Prostate gland (tissue), 2 donors: Measurements from ENCODE around the gene BTBD9.

Experiments
- POLR2A ChIP-seq: fragments of 450-650 bp; IDR thresholded peaks from one replicate; pipeline ENCODE4 v1.6.1; 2016; ENCODE audit warnings: antibody characterized with exemption, mild to moderate bottlenecking
- TF ChIP-seq, protein P1 (sequence below), 4 experiments: fragments of 200-600 bp in 2 of 4; fragments of 450-650 bp in 2 of 4; sonication (generic) in 2 of 4; IDR thresholded peaks; 1 replicate in 3 of 4; 2 replicates in 1 of 4; pipeline ENCODE4 v1.5.1; 2016 to 2019; ENCODE audit warnings: antibody characterized with exemption in 4 of 4, mild to moderate bottlenecking in 2 of 4, moderate library complexity in 2 of 4

DNA sequence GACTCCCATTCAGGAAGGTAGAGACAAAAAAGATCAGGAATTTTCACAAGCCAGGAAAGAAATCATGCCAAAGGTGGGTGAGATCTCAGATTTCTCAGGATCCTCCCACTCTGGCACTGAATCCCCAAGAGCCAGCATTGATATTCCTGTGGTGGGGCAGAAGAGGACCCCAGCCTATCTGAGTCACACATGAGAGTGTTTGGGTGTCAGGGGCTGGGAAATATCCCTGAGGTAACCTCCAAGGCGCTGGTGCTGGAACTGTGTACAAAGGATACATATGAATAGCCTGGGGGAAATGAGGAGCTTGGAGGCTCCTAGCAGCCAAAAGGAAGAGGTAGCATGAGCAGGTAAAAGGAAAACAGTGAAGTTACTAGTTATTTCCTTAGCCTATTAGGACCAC, 369.4 kb downstream of the BTBD9 start:
- no peak for TF ChIP-seq POLR2A
- TF ChIP-seq, protein P1, sequence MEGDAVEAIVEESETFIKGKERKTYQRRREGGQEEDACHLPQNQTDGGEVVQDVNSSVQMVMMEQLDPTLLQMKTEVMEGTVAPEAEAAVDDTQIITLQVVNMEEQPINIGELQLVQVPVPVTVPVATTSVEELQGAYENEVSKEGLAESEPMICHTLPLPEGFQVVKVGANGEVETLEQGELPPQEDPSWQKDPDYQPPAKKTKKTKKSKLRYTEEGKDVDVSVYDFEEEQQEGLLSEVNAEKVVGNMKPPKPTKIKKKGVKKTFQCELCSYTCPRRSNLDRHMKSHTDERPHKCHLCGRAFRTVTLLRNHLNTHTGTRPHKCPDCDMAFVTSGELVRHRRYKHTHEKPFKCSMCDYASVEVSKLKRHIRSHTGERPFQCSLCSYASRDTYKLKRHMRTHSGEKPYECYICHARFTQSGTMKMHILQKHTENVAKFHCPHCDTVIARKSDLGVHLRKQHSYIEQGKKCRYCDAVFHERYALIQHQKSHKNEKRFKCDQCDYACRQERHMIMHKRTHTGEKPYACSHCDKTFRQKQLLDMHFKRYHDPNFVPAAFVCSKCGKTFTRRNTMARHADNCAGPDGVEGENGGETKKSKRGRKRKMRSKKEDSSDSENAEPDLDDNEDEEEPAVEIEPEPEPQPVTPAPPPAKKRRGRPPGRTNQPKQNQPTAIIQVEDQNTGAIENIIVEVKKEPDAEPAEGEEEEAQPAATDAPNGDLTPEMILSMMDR (IDR thresholded peaks at IDR 0.05), result no peak
